ENCODE measurements around the gene EIF4E3.

EIF4E3 gene

DNA sequence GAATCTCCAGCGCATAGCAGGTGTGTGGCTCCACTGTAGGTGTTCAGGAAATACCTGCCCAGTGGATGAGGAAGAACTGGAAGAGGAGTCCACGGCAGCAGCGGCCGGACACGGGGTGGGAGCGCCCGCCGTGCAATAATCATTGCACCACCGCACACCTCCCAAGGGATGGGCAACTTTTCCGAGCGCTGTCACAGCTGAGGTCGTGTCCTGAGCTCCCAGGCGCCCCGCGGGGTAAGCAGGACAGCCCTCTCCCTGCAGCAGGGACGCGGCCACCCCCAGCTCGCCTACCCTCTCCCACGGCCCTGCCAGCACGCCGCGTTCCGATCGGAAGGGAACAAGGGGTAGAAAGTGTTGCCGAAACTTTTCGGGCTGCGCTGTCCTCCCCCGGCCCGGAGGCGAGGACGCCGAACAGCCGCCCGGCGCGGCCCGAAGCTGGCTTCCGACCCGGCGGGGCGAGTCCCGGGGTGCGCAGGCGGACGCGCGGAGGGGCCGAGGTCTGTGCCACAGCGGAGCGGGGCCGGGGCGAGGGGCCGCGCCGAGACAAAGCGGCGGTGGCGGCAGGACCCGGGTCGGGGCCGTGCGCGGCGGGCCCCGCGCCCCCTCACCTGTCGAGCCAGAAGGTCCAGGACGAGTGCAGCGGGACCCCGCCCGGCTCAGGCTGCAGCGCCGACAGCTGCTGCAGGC lies 475 bp downstream of the EIF4E3 start:
- peak; percentile 69 for DNase-seq (ENCODE audit: low spot score)
- TF ChIP-seq, protein P1, sequence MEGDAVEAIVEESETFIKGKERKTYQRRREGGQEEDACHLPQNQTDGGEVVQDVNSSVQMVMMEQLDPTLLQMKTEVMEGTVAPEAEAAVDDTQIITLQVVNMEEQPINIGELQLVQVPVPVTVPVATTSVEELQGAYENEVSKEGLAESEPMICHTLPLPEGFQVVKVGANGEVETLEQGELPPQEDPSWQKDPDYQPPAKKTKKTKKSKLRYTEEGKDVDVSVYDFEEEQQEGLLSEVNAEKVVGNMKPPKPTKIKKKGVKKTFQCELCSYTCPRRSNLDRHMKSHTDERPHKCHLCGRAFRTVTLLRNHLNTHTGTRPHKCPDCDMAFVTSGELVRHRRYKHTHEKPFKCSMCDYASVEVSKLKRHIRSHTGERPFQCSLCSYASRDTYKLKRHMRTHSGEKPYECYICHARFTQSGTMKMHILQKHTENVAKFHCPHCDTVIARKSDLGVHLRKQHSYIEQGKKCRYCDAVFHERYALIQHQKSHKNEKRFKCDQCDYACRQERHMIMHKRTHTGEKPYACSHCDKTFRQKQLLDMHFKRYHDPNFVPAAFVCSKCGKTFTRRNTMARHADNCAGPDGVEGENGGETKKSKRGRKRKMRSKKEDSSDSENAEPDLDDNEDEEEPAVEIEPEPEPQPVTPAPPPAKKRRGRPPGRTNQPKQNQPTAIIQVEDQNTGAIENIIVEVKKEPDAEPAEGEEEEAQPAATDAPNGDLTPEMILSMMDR (IDR thresholded peaks at IDR 0.05; ENCODE audit: borderline replicate concordance, control extremely low read depth, extremely low read depth, insufficient read depth, missing control alignments) = no peak
- in situ Hi-C loops (cut with MboI; ENCODE audit: low sequenced_read_pairs, unreplicated experiment) = loop anchor here (25.0 kb wide), 1 partner anchor 1363 kb away; no protein-coding TSS in a partner anchor

DNA sequence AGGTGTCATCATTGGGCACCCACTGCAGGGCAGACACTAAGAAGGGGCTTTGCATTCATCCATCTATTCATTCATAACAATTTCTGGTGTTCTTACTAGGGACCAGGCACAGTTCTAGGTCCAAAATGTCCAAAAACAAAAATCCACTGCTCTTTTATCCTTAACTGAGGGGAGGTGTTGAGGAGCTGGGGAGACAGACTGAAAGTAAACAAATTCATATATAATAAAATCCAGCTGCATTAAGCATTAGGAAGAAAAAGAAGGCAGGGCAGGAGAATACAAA lies 1.1 kb downstream of the EIF4E3 start:
- in situ Hi-C loops (cut with MboI; ENCODE audit: low sequenced_read_pairs, unreplicated experiment) = loop anchor here (25.0 kb wide), 1 partner anchor 1363 kb away; no protein-coding TSS in a partner anchor
- DNase-seq (ENCODE audit: low spot score) = no peak
- TF ChIP-seq, protein P1 (IDR thresholded peaks at IDR 0.05; ENCODE audit: borderline replicate concordance, control extremely low read depth, extremely low read depth, insufficient read depth, missing control alignments) = no peak

DNA sequence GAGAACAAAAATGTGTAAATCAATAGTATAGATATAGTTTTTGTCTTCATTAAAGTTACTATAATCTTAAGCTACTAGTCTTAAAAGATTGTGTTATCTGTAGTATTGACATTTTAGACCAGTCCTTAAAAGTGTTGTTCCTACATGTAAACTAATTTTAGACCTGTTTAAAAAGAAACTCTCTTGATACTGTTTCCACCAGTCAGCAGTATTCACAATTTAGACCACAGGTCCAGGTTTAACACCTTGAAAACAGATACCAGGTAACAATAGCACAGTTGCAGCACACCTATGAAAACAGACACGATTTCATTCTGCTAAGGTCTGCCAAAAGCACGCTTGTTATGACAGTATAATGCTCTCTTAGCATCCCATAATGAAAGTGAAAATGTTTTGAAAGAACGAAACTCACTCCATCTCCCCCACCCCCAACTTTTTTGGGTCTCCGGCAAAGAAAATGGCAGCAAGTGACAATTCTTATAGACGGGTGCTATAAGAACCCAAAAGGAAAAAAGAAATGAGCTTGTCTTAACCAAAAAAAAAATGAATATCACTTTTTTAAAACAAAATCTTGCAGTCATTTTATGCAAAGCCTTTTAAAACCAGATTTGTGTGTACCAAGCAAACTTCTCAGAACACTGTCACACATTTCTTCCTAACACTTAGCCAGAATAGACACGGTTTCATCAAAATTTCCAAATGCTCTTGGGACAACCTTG lies 1.6 kb downstream of the EIF4E3 start:
- in situ Hi-C loops (cut with MboI; ENCODE audit: low sequenced_read_pairs, unreplicated experiment) = loop anchor here (25.0 kb wide), 1 partner anchor 1364 kb away; no protein-coding TSS in a partner anchor
- TF ChIP-seq, protein P1 (IDR thresholded peaks at IDR 0.05; ENCODE audit: borderline replicate concordance, control extremely low read depth, extremely low read depth, insufficient read depth, missing control alignments) = no peak
- peak; percentile 41 for DNase-seq (ENCODE audit: low spot score)

DNA sequence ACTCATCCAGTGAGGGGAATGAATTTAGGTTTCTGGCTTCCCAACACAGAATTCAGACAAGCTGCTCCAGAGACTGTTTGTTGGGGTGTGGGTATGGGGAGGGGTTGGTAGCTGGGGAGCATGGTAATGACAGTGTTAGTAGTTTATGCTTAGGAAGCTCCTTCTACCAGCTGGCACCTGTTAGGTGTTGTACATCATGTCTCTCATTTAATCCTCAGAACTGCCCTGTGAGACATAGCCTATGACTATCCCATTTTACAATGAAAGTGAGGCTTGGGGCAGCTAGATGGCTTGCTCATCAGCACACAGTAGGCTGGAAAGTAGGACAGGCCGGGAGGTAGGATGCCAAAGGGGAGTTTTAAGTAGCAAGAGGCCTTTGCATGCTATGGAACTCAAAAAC lies 2.5 kb downstream of the EIF4E3 start:
- TF ChIP-seq, protein P1 (IDR thresholded peaks at IDR 0.05; ENCODE audit: borderline replicate concordance, control extremely low read depth, extremely low read depth, insufficient read depth, missing control alignments) = no peak
- in situ Hi-C loops (cut with MboI; ENCODE audit: low sequenced_read_pairs, unreplicated experiment) = loop anchor here (25.0 kb wide), 1 partner anchor 1365 kb away; no protein-coding TSS in a partner anchor
- no peak for DNase-seq (ENCODE audit: low spot score)

GRCh38 chr3:71721651-71722157 lies 3.5 kb downstream of the EIF4E3 start:
- TF ChIP-seq, protein P1 (IDR thresholded peaks at IDR 0.05; ENCODE audit: borderline replicate concordance, control extremely low read depth, extremely low read depth, insufficient read depth, missing control alignments) = no peak
- in situ Hi-C loops (cut with MboI; ENCODE audit: low sequenced_read_pairs, unreplicated experiment) = loop anchor here (25.0 kb wide), 1 partner anchor 1366 kb away; no protein-coding TSS in a partner anchor
- no peak for DNase-seq (ENCODE audit: low spot score)

DNA sequence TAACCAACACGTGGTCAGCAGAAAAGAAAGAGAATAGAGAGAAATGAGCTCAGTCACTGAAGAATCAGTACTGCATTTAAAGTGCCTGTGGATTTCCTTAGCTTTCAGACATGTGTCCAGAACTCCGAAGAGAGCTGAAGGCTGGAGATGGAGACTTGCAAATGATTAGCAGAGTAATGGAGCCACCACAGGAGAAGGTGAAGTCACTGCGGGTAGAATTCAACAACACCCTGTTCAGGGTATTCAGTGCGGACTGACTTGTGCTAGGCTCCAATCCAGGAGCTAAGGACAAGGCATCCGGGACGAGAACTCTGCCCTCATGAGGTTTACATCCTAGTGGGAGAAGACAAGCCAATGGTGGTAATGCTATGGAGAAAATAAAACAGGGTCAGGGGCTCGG lies 4.2 kb downstream of the EIF4E3 start:
- no peak for DNase-seq (ENCODE audit: low spot score)
- in situ Hi-C loops (cut with MboI; ENCODE audit: low sequenced_read_pairs, unreplicated experiment) = loop anchor here (25.0 kb wide), 1 partner anchor 1366 kb away; no protein-coding TSS in a partner anchor
- TF ChIP-seq, protein P1 (IDR thresholded peaks at IDR 0.05; ENCODE audit: borderline replicate concordance, control extremely low read depth, extremely low read depth, insufficient read depth, missing control alignments) = no peak
